BJ (cell line): Measurements from ENCODE around the gene RAPGEF6. TPM values are rescaled to one million over a fixed set of nuclear protein-coding genes. Genes with fewer than 3 reads are reported as not detected.

Source experiments
- CTCF ChIA-PET: fragments of 350-600 bp; formaldehyde crosslinking; extraction: SDS; loops from one replicate; lab custom pipeline; 2021; ENCODE audit warnings: antibody characterized with exemption, inconsistent platforms; lab: Yijun Ruan, JAX
- POLR2A ChIA-PET: fragments of 300-600 bp; sonication (Branson Sonifier 250); formaldehyde crosslinking; extraction: SDS; loops from one replicate; lab custom pipeline; 2021; ENCODE audit warnings: antibody characterized with exemption; lab: Charles Lee
- DNase-seq: peaks from one replicate; pipeline ENCODE4 v3.0.0-alpha.2; 2011; ENCODE audit warnings: low read depth
- H3K27me3 ChIP-seq: 2 replicates; pipeline ENCODE4 v1.6.0; 2011; ENCODE audit warnings: low read length; ENCODE audit not compliant: control insufficient read depth, insufficient read depth
- H3K36me3 ChIP-seq: 2 replicates; pipeline ENCODE4 v1.5.1; 2011; ENCODE audit warnings: low read length; ENCODE audit not compliant: control insufficient read depth, insufficient read depth
- H3K4me3 ChIP-seq: 2 replicates; pipeline ENCODE4 v1.5.1; 2011; ENCODE audit warnings: low read depth, mild to moderate bottlenecking, control low read depth, low read length
- CTCF ChIP-seq: IDR thresholded peaks from 2 replicates; pipeline ENCODE4 v1.5.1; 2011; ENCODE audit warnings: low read depth, mild to moderate bottlenecking, control low read depth, inconsistent platforms, low read length, moderate library complexity; ENCODE audit not compliant: insufficient read depth
- polyA plus RNA-seq: library from polyadenylated mRNA; depleted of rRNA; stranded (reverse); fragments of >200 nt; gene quantifications from 2 replicates; pipeline ENCODE4 v1.2.3, GENCODE V29; 2011

The RAPGEF6 gene
- polyA plus RNA-seq, 1 experiment, result 6.2 TPM

GRCh38 chr5:131610198-131611063, 24.6 kb downstream of the RAPGEF6 start:
- no peak for TF ChIP-seq CTCF
- CTCF ChIA-PET, result interaction anchor here (1.9 kb wide), 1 partner anchor 21 kb away, joined by 9 read pairs; no protein-coding TSS in a partner anchor

GRCh38 chr5:131609774-131610173, 25.3 kb downstream of the RAPGEF6 start:
- ChIA-PET CTCF (interaction anchor here (1.9 kb wide), 1 partner anchor 20 kb away, joined by 9 read pairs; no protein-coding TSS in a partner anchor), POLR2A (no interaction called here)
- Histone ChIP-seq H3K27me3 (no peaks in the 10 kb centered on the region), H3K4me3 (no peak overlapping the region), H3K36me3 (no peaks in the 10 kb centered on the region; the same call in 1 of the 2 replicates)
- DNase-seq, result no peak
- TF ChIP-seq CTCF, result no peak

More at GRCh38 chr5:131610198-131611063, 24.6 kb downstream of the RAPGEF6 start:
- POLR2A ChIA-PET, result no interaction called here
- DNase-seq, result no peak
- Histone ChIP-seq H3K4me3 (no peak overlapping the region), H3K27me3 (no peaks in the 10 kb centered on the region), H3K36me3 (no peaks in the 10 kb centered on the region; the same call in 1 of the 2 replicates)

- H3K27me3 ChIP-seq, result no peaks in the 10 kb centered on the region
- CTCF ChIA-PET, result interaction anchor here (0.7 kb wide), 1 partner anchor 80 kb away, joined by 3 read pairs; no protein-coding TSS in a partner anchor
- no peak for TF ChIP-seq CTCF
- DNase-seq, result no peak
- no peaks in the 10 kb centered on the region; the same call in 1 of the 2 replicates for H3K36me3 ChIP-seq
- POLR2A ChIA-PET, result no interaction called here
- no peak overlapping the region for H3K4me3 ChIP-seq
Measured at GRCh38 chr5:131608597-131608996, 26.4 kb downstream of the RAPGEF6 start.

GRCh38 chr5:131607903-131608540, 27.0 kb downstream of the RAPGEF6 start:
- no peaks in the 10 kb centered on the region for H3K27me3 ChIP-seq
- CTCF ChIA-PET, result interaction anchor here (0.7 kb wide), 1 partner anchor 81 kb away, joined by 3 read pairs; no protein-coding TSS in a partner anchor
- no peak for TF ChIP-seq CTCF
- POLR2A ChIA-PET, result no interaction called here
- H3K4me3 ChIP-seq, result no peak overlapping the region
- no peak for DNase-seq
- no peaks in the 10 kb centered on the region; the same call in 1 of the 2 replicates for H3K36me3 ChIP-seq

GRCh38 chr5:131607418-131607817, 27.6 kb downstream of the RAPGEF6 start:
- Histone ChIP-seq H3K27me3 (no peaks in the 10 kb centered on the region), H3K36me3 (no peaks in the 10 kb centered on the region; the same call in 1 of the 2 replicates), H3K4me3 (no peak overlapping the region)
- no peak for DNase-seq
- no peak for TF ChIP-seq CTCF
- ChIA-PET CTCF (interaction anchor here (0.9 kb wide), 1 partner anchor 18 kb away, joined by 3 read pairs; no protein-coding TSS in a partner anchor), POLR2A (no interaction called here)
